NCI-H2196 (cell line): ENCODE results near the gene MEGF11.

ENCODE experiments used
- DNase-seq: peaks from one replicate; lab custom pipeline; 2025; ENCODE audit not compliant: unreplicated experiment; lab: John Stamatoyannopoulos, UW

Gene MEGF11

GRCh38 chr15:66069751-66070150 lies 183.8 kb downstream of the MEGF11 start:
- no peak for DNase-seq

DNA sequence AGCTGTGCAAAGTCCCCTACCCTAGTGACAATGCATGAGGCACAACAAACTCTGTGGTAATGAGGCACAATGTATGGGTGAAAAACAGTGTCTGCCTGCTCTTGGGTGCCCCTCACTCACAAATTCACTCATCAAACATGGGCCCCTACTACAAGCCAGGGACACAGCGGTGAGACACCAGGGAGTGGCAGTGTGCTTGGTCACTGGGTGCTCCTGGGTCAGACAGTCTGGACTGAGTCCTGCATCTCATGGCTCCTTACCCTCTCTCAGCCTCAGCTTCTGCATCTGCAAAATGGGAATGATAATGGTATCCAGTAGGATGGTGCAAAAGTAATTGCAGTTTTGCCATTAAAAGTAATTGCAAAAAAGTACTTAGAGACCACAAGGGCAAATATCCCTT lies 184.7 kb downstream of the MEGF11 start:
- DNase-seq = no peak

- no peak for DNase-seq
These were observed 185.9 kb downstream of the MEGF11 start for GRCh38 chr15:66067687-66068086.

- DNase-seq = no peak
These were observed 187.1 kb downstream of the MEGF11 start for GRCh38 chr15:66066481-66066880.

- DNase-seq = no peak
These were observed 187.5 kb downstream of the MEGF11 start for GRCh38 chr15:66066005-66066404.

GRCh38 chr15:66065325-66065724 lies 188.2 kb downstream of the MEGF11 start:
- DNase-seq = no peak

DNA sequence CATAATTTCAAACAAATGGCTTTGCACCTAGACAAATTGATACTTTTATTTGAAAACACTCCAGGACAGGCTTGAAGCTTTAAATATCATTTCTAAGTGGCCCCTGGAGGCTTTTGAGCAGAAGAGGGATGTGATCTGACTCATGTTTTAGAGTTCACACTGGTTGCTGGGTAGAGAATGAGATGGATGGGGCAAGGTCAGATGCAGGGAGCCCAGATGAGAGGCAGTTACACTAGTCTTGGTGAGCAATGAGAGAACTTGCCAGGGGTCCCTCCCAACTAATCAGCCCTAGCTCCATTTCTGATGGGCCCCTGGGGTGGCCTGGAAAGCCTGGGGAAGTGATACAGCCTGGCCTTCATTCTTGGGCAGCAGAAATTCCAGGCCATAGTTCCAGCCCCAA lies 190.4 kb downstream of the MEGF11 start:
- DNase-seq = no peak

- no peak for DNase-seq
These were observed 196.5 kb downstream of the MEGF11 start for GRCh38 chr15:66057089-66057488.

GRCh38 chr15:66053991-66054390 lies 199.6 kb downstream of the MEGF11 start:
- no peak for DNase-seq

- no peak for DNase-seq
These were observed 201.7 kb downstream of the MEGF11 start for GRCh38 chr15:66051833-66052232.

DNA sequence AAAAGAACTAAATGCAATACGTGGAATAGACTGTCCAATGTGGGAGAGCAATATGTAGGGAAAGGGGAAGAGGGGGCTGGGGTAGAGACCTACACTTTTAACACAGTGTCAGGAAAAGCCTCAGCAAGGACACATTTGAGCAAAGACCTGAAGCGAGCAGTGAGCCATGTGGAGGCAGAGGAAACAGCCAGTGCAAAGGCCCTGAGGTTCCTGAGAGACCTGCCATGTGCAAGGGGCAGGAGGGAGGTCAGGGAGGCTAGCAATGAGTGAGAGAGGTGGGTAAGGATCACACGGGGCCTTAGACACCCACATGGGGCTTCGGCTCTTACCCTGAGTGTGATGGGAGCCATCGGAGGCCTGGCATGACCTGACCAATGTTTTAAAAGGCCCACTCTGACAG lies 203.3 kb downstream of the MEGF11 start:
- DNase-seq = no peak

DNA sequence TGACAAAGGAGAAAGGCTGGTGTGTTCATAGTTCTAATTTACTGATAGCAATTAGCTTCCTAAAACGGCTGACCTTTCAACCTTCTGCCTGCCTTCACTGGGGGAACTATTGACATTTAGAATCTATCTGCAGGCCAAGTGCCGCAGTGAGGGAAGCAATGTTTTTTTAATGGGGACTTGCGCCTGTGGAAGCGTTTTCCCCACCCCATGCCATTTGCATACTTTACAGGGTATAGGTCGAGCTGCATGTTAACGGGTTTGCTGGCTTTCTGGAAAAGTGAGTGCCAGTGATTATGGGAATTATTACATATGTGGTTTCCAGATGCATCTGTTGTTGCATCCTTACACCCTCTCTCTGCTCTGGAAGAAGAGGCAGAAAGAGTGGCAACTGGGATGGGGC lies 204.2 kb downstream of the MEGF11 start:
- DNase-seq = no peak

GRCh38 chr15:66047321-66048024 lies 206.1 kb downstream of the MEGF11 start:
- DNase-seq = no peak

GRCh38 chr15:66046751-66047150 lies 206.8 kb downstream of the MEGF11 start:
- DNase-seq = no peak

GRCh38 chr15:66046326-66046725 lies 207.2 kb downstream of the MEGF11 start:
- DNase-seq = no peak

- DNase-seq = no peak
These were observed 208.0 kb downstream of the MEGF11 start for GRCh38 chr15:66045542-66045941.

DNA sequence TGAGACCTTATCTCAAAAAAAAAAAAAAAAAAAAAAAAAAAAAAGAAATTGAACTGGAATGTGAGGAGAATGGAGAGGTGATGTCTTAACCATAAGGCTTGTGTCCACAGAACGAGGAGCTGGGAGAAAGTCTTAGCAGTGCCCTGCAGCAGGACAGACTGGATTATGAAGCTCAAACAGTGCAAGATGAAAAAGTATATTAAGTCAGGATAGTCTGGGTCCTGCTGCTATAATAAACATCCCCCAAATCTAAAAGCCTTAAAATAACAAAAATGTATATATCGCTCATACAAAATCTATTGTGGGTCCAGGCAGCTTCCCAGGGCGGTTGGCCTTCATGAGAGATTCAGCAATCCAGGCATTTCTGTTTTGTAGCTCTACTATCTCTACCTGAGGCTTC lies 208.7 kb downstream of the MEGF11 start:
- DNase-seq = no peak

DNA sequence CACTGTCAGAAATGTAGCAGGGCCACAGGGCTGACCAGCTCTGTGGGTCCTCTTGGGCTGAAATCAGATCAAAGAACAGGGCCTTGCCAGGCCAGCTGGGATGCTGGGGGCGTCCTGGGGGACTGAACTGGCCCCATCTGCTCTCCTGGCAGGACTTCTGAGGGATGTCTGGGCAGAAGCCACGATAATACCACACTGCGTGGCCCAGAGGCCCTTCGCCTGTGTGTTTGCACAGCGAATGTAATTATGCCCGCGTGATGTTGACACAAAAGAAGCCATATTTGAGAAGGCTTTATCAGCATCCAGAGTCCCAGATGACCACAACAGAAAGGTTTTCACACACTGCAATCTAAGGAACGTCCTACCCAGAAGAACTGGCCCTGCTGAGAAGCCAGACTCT lies 210.3 kb downstream of the MEGF11 start:
- peak; percentile 62 for DNase-seq

DNA sequence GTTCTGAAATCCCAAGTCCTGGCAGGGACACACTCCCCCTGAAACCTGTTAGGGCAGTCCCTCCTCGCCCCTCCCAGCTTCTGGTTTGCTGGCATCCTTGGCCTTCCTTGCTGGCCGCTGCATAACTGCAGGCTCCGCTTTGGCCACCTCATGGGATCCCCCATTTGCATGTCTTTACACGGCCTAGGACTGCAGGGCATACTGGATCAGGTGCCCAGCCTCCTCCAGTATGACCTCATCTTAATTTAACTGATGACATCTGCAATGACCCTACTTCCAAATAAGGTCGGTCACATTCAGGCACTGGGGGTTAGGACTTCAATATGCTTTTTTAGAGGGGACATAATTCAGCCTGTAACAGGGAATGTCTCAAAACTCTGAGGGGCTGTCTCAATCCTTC lies 210.9 kb downstream of the MEGF11 start:
- no peak for DNase-seq

GRCh38 chr15:66041276-66041675 lies 212.3 kb downstream of the MEGF11 start:
- DNase-seq = no peak

DNA sequence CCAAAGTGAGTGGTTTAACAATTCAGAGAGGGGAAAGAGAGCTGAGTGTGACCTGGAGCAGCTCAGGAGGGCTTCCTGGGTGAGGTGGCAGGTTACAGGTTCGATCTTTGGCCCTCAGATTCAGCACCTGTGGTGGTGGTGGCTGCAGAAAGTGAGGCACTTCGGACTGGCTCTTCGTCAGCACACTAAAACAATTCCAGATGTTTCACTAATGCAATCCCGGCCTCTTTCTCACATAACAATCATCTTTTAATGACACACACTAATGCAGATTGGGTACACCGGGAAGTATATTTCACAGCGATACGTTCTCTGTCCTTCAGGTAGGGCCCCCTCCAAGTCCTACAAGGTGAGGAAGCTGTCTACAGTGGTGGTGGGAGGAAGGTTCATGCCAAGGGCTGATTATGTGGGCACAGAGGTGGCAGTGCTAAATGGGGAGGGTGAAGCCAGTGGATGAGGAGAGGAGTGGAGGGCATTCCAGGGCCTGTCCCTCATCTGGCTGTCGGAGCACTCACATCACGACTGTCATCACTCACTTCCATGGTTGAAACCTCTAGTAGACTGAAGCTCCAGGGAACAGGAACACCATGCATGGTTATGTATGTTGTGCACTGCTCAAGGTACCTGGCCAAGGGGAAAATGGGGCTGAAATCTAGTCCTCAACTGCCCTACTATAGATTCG lies 213.2 kb downstream of the MEGF11 start:
- no peak for DNase-seq

GRCh38 chr15:66039117-66039871 lies 214.3 kb downstream of the MEGF11 start:
- no peak for DNase-seq
